Smooth muscle cell (in vitro differentiated cells): ENCODE results near the gene GPSM1. TPM values are rescaled to one million over a fixed set of nuclear protein-coding genes. Genes with fewer than 3 reads are reported as not detected.

ENCODE experiments used
- DNase-seq: peaks from one replicate; lab custom pipeline; 2025; ENCODE audit not compliant: unreplicated experiment; lab: John Stamatoyannopoulos, UW
- H2AFZ ChIP-seq: fragments of 200-600 bp; sonication (generic); 2 replicates; pipeline ENCODE4 v1.6.0; 2016; ENCODE audit warnings: antibody characterized with exemption, low read depth, mild to moderate bottlenecking
- H3F3A ChIP-seq: fragments of 200-600 bp; sonication (generic); 2 replicates; pipeline ENCODE4 v1.6.0; 2017; ENCODE audit warnings: antibody characterized with exemption, low read depth
- H3K27ac ChIP-seq: fragments of 200-600 bp; sonication (generic); 2 replicates; pipeline ENCODE4 v1.5.1; 2016; ENCODE audit warnings: low read depth, mild to moderate bottlenecking
- H3K27me3 ChIP-seq: fragments of 200-600 bp; sonication (generic); 2 replicates; pipeline ENCODE4 v1.6.1; 2016; ENCODE audit warnings: low read depth, mild to moderate bottlenecking
- H3K36me3 ChIP-seq: fragments of 200-600 bp; sonication (generic); 2 replicates; pipeline ENCODE4 v1.5.1; 2016; ENCODE audit warnings: low read depth
- H3K4me1 ChIP-seq: fragments of 200-600 bp; sonication (generic); 2 replicates; pipeline ENCODE4 v1.5.1; 2016; ENCODE audit warnings: low read depth
- H3K4me2 ChIP-seq: fragments of 200-600 bp; sonication (generic); 2 replicates; pipeline ENCODE4 v1.6.0; 2016; ENCODE audit warnings: mild to moderate bottlenecking
- H3K4me3 ChIP-seq: fragments of 200-600 bp; sonication (generic); 2 replicates; pipeline ENCODE4 v1.5.1; 2016; ENCODE audit warnings: mild to moderate bottlenecking
- H3K79me2 ChIP-seq: fragments of 200-600 bp; sonication (generic); 2 replicates; pipeline ENCODE4 v1.6.0; 2016; ENCODE audit warnings: low read depth, mild to moderate bottlenecking
- H3K9ac ChIP-seq: fragments of 200-600 bp; sonication (generic); 2 replicates; pipeline ENCODE4 v1.6.0; 2016; ENCODE audit warnings: low read depth
- H3K9me3 ChIP-seq: fragments of 200-600 bp; sonication (generic); replicated peaks from 2 replicates; pipeline ENCODE4 v1.5.1; 2016; ENCODE audit warnings: low read depth
- H4K20me1 ChIP-seq: fragments of 200-600 bp; sonication (generic); 2 replicates; pipeline ENCODE4 v1.6.0; 2016; ENCODE audit warnings: low read depth
- CTCF ChIP-seq: fragments of 200-600 bp; sonication (generic); IDR thresholded peaks from 2 replicates; pipeline ENCODE4 v1.5.1; 2017; ENCODE audit warnings: borderline replicate concordance, mild to moderate bottlenecking, antibody characterized with exemption; ENCODE audit not compliant: insufficient read depth, poor library complexity, severe bottlenecking
- WGBS: methylation state at CpG from one replicate; pipeline ENCODE4 v1.1.7; 2016; ENCODE audit warnings: low lambda C conversion rate; 5-methylcytosine and 5-hydroxymethylcytosine counted together
- polyA plus RNA-seq: library from polyadenylated mRNA; unstranded; fragments of >200 nt; fragmentation: Nextera tagmentation; extraction: Ambion mirVana; gene quantifications from 2 replicates; pipeline ENCODE4 v1.2.1, GENCODE V29; 2016
- total RNA-seq: library from RNA; depleted of rRNA; stranded (reverse); fragments of >200 nt; gene quantifications from 2 replicates; pipeline ENCODE4 v1.2.3, GENCODE V29; 2014

GPSM1 gene
- total and polyA plus RNA-seq, 2 experiments from 2014 or later, result 21.1 to 45.9 TPM

GRCh38 chr9:136378170-136379002 is 51.0 kb downstream of the GPSM1 start:
- H3F3A ChIP-seq, result no peaks in the 10 kb centered on the region
- no peaks in the 10 kb centered on the region for H3K79me2 ChIP-seq
- no peaks in the 10 kb centered on the region for H3K27me3 ChIP-seq
- no peak overlapping the region for H3K4me3 ChIP-seq
- no peak overlapping the region for H3K27ac ChIP-seq
- H3K4me2 ChIP-seq, result no peak overlapping the region
- H4K20me1 ChIP-seq, result no peaks in the 10 kb centered on the region
- H3K9me3 ChIP-seq, result no peaks in the 10 kb centered on the region
- WGBS, result 93% methylated on average over 23 of the region's 28 CpGs
- TF ChIP-seq CTCF, result no peak
- no peak overlapping the region for H2AFZ ChIP-seq
- no peak for DNase-seq
- no peak overlapping the region for H3K9ac ChIP-seq
- H3K36me3 ChIP-seq, result no peaks in the 10 kb centered on the region
- H3K4me1 ChIP-seq, result no peaks in the 10 kb centered on the region

DNA sequence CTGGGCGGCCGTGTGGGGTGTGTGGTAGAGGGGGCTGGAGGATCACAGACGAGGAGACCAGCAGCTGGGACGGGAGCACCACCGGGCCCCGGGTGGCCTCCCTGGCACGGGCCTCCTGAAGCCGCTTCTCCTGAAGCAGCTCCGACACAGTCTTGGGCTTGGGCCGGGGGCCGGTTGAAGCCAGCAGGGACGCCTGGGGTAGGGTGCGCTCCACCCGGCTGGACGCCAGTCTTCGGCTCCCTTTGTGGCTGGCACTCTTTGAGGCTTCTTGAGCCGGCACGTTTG is 51.6 kb downstream of the GPSM1 start:
- H3K27me3 ChIP-seq, result no peaks in the 10 kb centered on the region
- H2AFZ ChIP-seq, result no peak overlapping the region
- no peaks in the 10 kb centered on the region for H3F3A ChIP-seq
- no peak overlapping the region for H3K4me2 ChIP-seq
- H3K9ac ChIP-seq, result no peak overlapping the region
- no peaks in the 10 kb centered on the region for H3K4me1 ChIP-seq
- H4K20me1 ChIP-seq, result no peaks in the 10 kb centered on the region
- H3K79me2 ChIP-seq, result no peaks in the 10 kb centered on the region
- TF ChIP-seq CTCF, result no peak
- no peak for DNase-seq
- WGBS, result 97% methylated on average over 18 of the region's 18 CpGs
- no peak overlapping the region for H3K27ac ChIP-seq
- H3K4me3 ChIP-seq, result no peak overlapping the region
- no peaks in the 10 kb centered on the region for H3K36me3 ChIP-seq
- H3K9me3 ChIP-seq, result no peaks in the 10 kb centered on the region

DNA sequence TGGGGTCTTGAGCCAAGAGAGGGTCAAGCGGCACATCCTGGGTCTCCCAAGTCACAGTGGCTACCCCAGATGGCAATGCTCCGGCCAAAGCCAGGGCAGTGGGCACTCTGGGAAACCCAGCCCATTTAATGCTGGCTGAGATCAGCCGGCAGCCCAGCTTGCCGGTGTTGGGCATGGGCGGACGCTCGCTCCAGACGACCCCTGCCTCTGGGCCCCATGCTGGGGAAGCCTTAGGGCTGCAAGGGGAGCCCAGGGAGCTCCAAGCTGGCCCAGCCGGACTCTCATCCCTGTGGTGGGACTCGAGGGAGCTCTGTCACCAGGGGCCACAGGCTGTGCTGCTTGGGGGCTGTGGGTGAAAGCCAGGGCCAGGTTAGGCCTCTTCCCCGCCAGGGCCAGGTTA is 52.1 kb downstream of the GPSM1 start:
- TF ChIP-seq CTCF, result no peak
- DNase-seq, result no peak
- Histone ChIP-seq H3K27ac (no peak overlapping the region), H3K36me3 (no peaks in the 10 kb centered on the region), H3K4me1 (no peaks in the 10 kb centered on the region), H3K4me2 (no peak overlapping the region), H3K79me2 (no peaks in the 10 kb centered on the region), H3K9me3 (no peaks in the 10 kb centered on the region), H3F3A (no peaks in the 10 kb centered on the region), H3K27me3 (no peaks in the 10 kb centered on the region), H3K9ac (no peak overlapping the region), H2AFZ (no peak overlapping the region), H4K20me1 (no peaks in the 10 kb centered on the region), H3K4me3 (no peak overlapping the region)
- WGBS, result 96% methylated on average over 11 of the region's 11 CpGs

DNA sequence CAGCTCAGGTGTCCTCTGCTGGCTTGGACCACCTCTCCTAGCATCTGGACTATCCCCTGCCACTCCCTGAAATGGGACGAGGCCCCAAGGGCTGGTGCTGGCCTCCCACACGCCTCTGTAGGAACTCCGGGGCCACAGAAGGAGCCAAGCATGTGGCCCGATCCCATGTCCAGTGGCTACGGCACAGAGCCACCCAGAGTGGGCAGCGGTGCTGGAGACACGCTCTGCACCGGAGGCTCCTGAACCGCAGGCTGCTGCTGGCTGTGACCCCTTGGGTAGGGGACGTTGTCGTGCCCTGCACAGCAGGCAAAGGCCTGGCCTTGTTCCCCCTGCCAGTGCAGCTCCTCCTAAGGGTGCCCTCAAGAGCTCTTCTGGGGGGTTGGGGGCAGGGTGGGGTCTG is 52.6 kb downstream of the GPSM1 start:
- Histone ChIP-seq H3K4me3 (no peak overlapping the region), H3K4me1 (no peaks in the 10 kb centered on the region), H3K79me2 (no peaks in the 10 kb centered on the region), H3K27ac (no peak overlapping the region), H3K4me2 (no peak overlapping the region), H3F3A (no peaks in the 10 kb centered on the region), H3K9me3 (no peaks in the 10 kb centered on the region), H4K20me1 (no peaks in the 10 kb centered on the region), H3K36me3 (no peaks in the 10 kb centered on the region), H3K9ac (no peak overlapping the region), H2AFZ (no peak overlapping the region), H3K27me3 (no peaks in the 10 kb centered on the region)
- no peak for DNase-seq
- no peak for TF ChIP-seq CTCF
- WGBS, result over 99% methylated on average over 11 of the region's 11 CpGs
